Sigmoid colon (tissue), 7 donors: ENCODE data around the gene ASIC3. TPM values are rescaled to one million over a fixed set of nuclear protein-coding genes. Genes with fewer than 3 reads are reported as not detected.

Experiments
- DNase-seq: peaks from one replicate; pipeline ENCODE4 v3.0.0-alpha.2; 2019
- H3K27ac ChIP-seq, 4 donors: fragments of 200-600 bp; sonication (generic); one replicate each; pipeline ENCODE4 v1.5.1; 2016 to 2019; ENCODE audit warnings: mild to moderate bottlenecking in 1 of 4
- H3K27me3 ChIP-seq, 3 donors: fragments of 200-600 bp; sonication (generic); one replicate each; pipeline ENCODE4 v1.5.1; 2019; ENCODE audit warnings: mild to moderate bottlenecking in 1 of 3
- H3K36me3 ChIP-seq, 4 donors: fragments of 200-600 bp; sonication (generic); one replicate each; pipeline ENCODE4 v1.5.1; 2016 to 2019
- H3K4me1 ChIP-seq, 4 donors: fragments of 200-600 bp; sonication (generic); one replicate each; pipeline ENCODE4 v1.5.1; 2017 to 2019
- H3K4me3 ChIP-seq, 4 donors: fragments of 200-600 bp; sonication (generic); one replicate each; pipeline ENCODE4 v1.5.1; 2017 to 2019; ENCODE audit warnings: mild to moderate bottlenecking in 2 of 4, moderate library complexity in 1 of 4
- H3K9me3 ChIP-seq, 4 donors: fragments of 200-600 bp in 3 of 4; sonication (generic) in 3 of 4; one replicate each; pipeline versions ENCODE4 v1.5.1 to v1.6.1; 2013 to 2019
- CTCF ChIP-seq, 4 experiments: fragments of 450-650 bp in 3 of 4; fragments of 200-600 bp in 1 of 4; IDR thresholded peaks; one replicate each; pipeline ENCODE4 v1.5.1; 2016 to 2019; ENCODE audit warnings: antibody characterized with exemption in 4 of 4, mild to moderate bottlenecking in 3 of 4, moderate library complexity in 2 of 4
- EP300 ChIP-seq, 4 donors: sonication (generic); formaldehyde crosslinking; IDR thresholded peaks; one replicate each; pipeline ENCODE4 v1.6.1; 2017; ENCODE audit warnings: antibody characterized with exemption in 4 of 4
- POLR2A ChIP-seq, 2 donors: fragments of 450-650 bp; IDR thresholded peaks; one replicate each; pipeline ENCODE4 v1.6.1; 2016; ENCODE audit warnings: antibody characterized with exemption in 2 of 2, mild to moderate bottlenecking in 2 of 2, moderate library complexity in 2 of 2
- POLR2AphosphoS5 ChIP-seq, 4 donors: sonication (generic); formaldehyde crosslinking; IDR thresholded peaks; one replicate each; pipeline ENCODE4 v1.6.1; 2017; ENCODE audit warnings: antibody characterized with exemption in 4 of 4
- WGBS, 2 donors: extraction: QIAGEN DNeasy Blood & Tissue Kit; methylation state at CpG; one replicate each; pipeline ENCODE4 v1.1.7; 2013; 5-methylcytosine and 5-hydroxymethylcytosine counted together
- intact Hi-C: fragments of 100-400 bp; cut with DNase I; formaldehyde crosslinking; loops from one replicate; pipeline ENCODE4 v1.15.1; 2023
- polyA plus RNA-seq, 3 donors: library from polyadenylated mRNA; stranded (reverse); fragments of 200-250 nt; gene quantifications; one replicate each; pipeline ENCODE4 v1.2.3, GENCODE V29; 2013
- total RNA-seq, 4 donors: library from RNA; depleted of rRNA; stranded (reverse); fragments of >200 nt; gene quantifications; one replicate each; pipeline ENCODE4 v1.1.0, GENCODE V29; 2016
- donor health status: healthy with polysubstance abuse.
- donor health status: Bipolar disorder and iron deficiency.
- donor health status: healthy.

ASIC3 gene
- total and polyA plus RNA-seq, 7 donors: 0.46 to 8.6 (median 3.1) TPM

GRCh38 chr7:151018421-151019129 is 29.8 kb upstream of the ASIC3 start:
- Histone ChIP-seq H3K4me3 (peak overlapping the region in 3 of 4 donors; percentile 5 to 32 (median 30)), H3K27ac (no peak overlapping the region), H3K36me3 (no peaks in the 10 kb centered on the region), H3K27me3 (peaks cover 19 to 74% (median 43%) of the 10 kb centered on the region in 3 donors), H3K4me1 (peaks cover 0 to 25% (median 24%) of the 10 kb centered on the region in 4 donors), H3K9me3 (no peaks in the 10 kb centered on the region)
- intact Hi-C loops: no loop called here
- no peak for DNase-seq
- TF ChIP-seq POLR2AphosphoS5 (IDR thresholded peaks at IDR 0.05): no peak
- TF ChIP-seq CTCF (IDR thresholded peaks at IDR 0.05): no peak
- no peak for TF ChIP-seq POLR2A (IDR thresholded peaks at IDR 0.05)
- no peak for TF ChIP-seq EP300 (IDR thresholded peaks at IDR 0.05)
- WGBS, 2 donors: 1 to 5% methylated on average over 82 of the region's 82 CpGs

GRCh38 chr7:151019130-151019447 is 29.2 kb upstream of the ASIC3 start:
- DNase-seq: no peak
- H3K27me3 ChIP-seq: peaks cover 14 to 68% (median 38%) of the 10 kb centered on the region in 3 donors
- 14 to 19% methylated on average over 20 of the region's 20 CpGs for WGBS, 2 donors
- TF ChIP-seq CTCF (IDR thresholded peaks at IDR 0.05) (no peak), POLR2AphosphoS5 (IDR thresholded peaks at IDR 0.05) (no peak), POLR2A (IDR thresholded peaks at IDR 0.05) (no peak), EP300 (IDR thresholded peaks at IDR 0.05) (no peak)
- peaks cover 0 to 20% (median 19%) of the 10 kb centered on the region in 4 donors for H3K4me1 ChIP-seq
- H3K9me3 ChIP-seq: no peaks in the 10 kb centered on the region
- intact Hi-C loops: no loop called here
- no peaks in the 10 kb centered on the region for H3K36me3 ChIP-seq
- H3K27ac ChIP-seq: no peak overlapping the region
- peak overlapping the region in 3 of 4 donors; percentile 5 to 32 (median 30) for H3K4me3 ChIP-seq

GRCh38 chr7:151020231-151020630 is 28.1 kb upstream of the ASIC3 start:
- intact Hi-C loops: no loop called here
- peaks cover 0 to 19% (median 17%) of the 10 kb centered on the region in 4 donors for H3K4me1 ChIP-seq

GRCh38 chr7:151023232-151023631 is 25.1 kb upstream of the ASIC3 start:
- intact Hi-C loops: no loop called here
- WGBS, 2 donors: 82 to 84% methylated on average over 10 of the region's 10 CpGs
- Histone ChIP-seq H3K4me1 (peaks cover 0 to 16% (median 12%) of the 10 kb centered on the region in 4 donors), H3K36me3 (no peaks in the 10 kb centered on the region), H3K27ac (no peak overlapping the region), H3K27me3 (peaks cover 0 to 27% (median 0%) of the 10 kb centered on the region in 3 donors), H3K4me3 (no peak overlapping the region), H3K9me3 (no peaks in the 10 kb centered on the region)
- TF ChIP-seq POLR2AphosphoS5 (IDR thresholded peaks at IDR 0.05) (no peak), CTCF (IDR thresholded peaks at IDR 0.05) (no peak), POLR2A (IDR thresholded peaks at IDR 0.05) (no peak), EP300 (IDR thresholded peaks at IDR 0.05) (no peak)
- DNase-seq: no peak

More at GRCh38 chr7:151020231-151020630, 28.1 kb upstream of the ASIC3 start:
- Histone ChIP-seq H3K4me3 (no peak overlapping the region), H3K36me3 (no peaks in the 10 kb centered on the region), H3K9me3 (no peaks in the 10 kb centered on the region), H3K27ac (no peak overlapping the region), H3K27me3 (peaks cover 7 to 57% (median 27%) of the 10 kb centered on the region in 3 donors)
- WGBS, 2 donors: 54 to 56% methylated on average over 7 of the region's 7 CpGs
- no peak for TF ChIP-seq POLR2A (IDR thresholded peaks at IDR 0.05)
- no peak for TF ChIP-seq EP300 (IDR thresholded peaks at IDR 0.05)
- no peak for TF ChIP-seq POLR2AphosphoS5 (IDR thresholded peaks at IDR 0.05)
- TF ChIP-seq CTCF (IDR thresholded peaks at IDR 0.05): no peak
- DNase-seq: no peak
